ENCODE measurements around the gene PANK1. TPM values are rescaled to one million over a fixed set of nuclear protein-coding genes. Genes with fewer than 3 reads are reported as not detected.

The PANK1 gene
- total RNA-seq, 1 donor from 2014 or later, result 4.7 TPM

GRCh38 chr10:89591111-89591795 is 53.8 kb downstream of the PANK1 start:
- no peaks in the 10 kb centered on the region for H3K36me3 ChIP-seq (ENCODE audit: control insufficient read depth, insufficient read depth, low read length)
- no peak for TF ChIP-seq CTCF (IDR thresholded peaks at IDR 0.05; ENCODE audit: insufficient read depth, low read length, poor library complexity, severe bottlenecking)
- H3K4me3 ChIP-seq (ENCODE audit: low read depth, low read length), result no peak overlapping the region
- no peaks in the 10 kb centered on the region for H3K27me3 ChIP-seq (ENCODE audit: control insufficient read depth, insufficient read depth, low read length)
- DNase-seq (ENCODE audit: low read depth), result no peak

GRCh38 chr10:89590326-89590725 is 54.7 kb downstream of the PANK1 start:
- H3K27me3 ChIP-seq (ENCODE audit: control insufficient read depth, insufficient read depth, low read length), result no peaks in the 10 kb centered on the region
- no peak overlapping the region for H3K4me3 ChIP-seq (ENCODE audit: low read depth, low read length)
- no peak for DNase-seq (ENCODE audit: low read depth)
- no peak for TF ChIP-seq CTCF (IDR thresholded peaks at IDR 0.05; ENCODE audit: insufficient read depth, low read length, poor library complexity, severe bottlenecking)
- H3K36me3 ChIP-seq (ENCODE audit: control insufficient read depth, insufficient read depth, low read length), result no peaks in the 10 kb centered on the region

GRCh38 chr10:89589101-89589720 is 55.8 kb downstream of the PANK1 start:
- DNase-seq (ENCODE audit: low read depth), result no peak
- Histone ChIP-seq H3K36me3 (ENCODE audit: control insufficient read depth, insufficient read depth, low read length) (no peaks in the 10 kb centered on the region), H3K27me3 (ENCODE audit: control insufficient read depth, insufficient read depth, low read length) (no peaks in the 10 kb centered on the region), H3K4me3 (ENCODE audit: low read depth, low read length) (no peak overlapping the region)
- no peak for TF ChIP-seq CTCF (IDR thresholded peaks at IDR 0.05; ENCODE audit: insufficient read depth, low read length, poor library complexity, severe bottlenecking)

- no peak for DNase-seq (ENCODE audit: low read depth)
- H3K4me3 ChIP-seq (ENCODE audit: low read depth, low read length), result no peak overlapping the region
- H3K36me3 ChIP-seq (ENCODE audit: control insufficient read depth, insufficient read depth, low read length), result no peaks in the 10 kb centered on the region
- no peak for TF ChIP-seq CTCF (IDR thresholded peaks at IDR 0.05; ENCODE audit: insufficient read depth, low read length, poor library complexity, severe bottlenecking)
- H3K27me3 ChIP-seq (ENCODE audit: control insufficient read depth, insufficient read depth, low read length), result no peaks in the 10 kb centered on the region
Observed at GRCh38 chr10:89588671-89589070, 56.4 kb downstream of the PANK1 start.

GRCh38 chr10:89582022-89582421 is 63.0 kb downstream of the PANK1 start:
- no peaks in the 10 kb centered on the region for H3K36me3 ChIP-seq (ENCODE audit: control insufficient read depth, insufficient read depth, low read length)
- no peaks in the 10 kb centered on the region for H3K27me3 ChIP-seq (ENCODE audit: control insufficient read depth, insufficient read depth, low read length)
- H3K4me3 ChIP-seq (ENCODE audit: low read depth, low read length), result no peak overlapping the region
- DNase-seq (ENCODE audit: low read depth), result no peak
- TF ChIP-seq CTCF (IDR thresholded peaks at IDR 0.05; ENCODE audit: insufficient read depth, low read length, poor library complexity, severe bottlenecking), result no peak

- DNase-seq (ENCODE audit: low read depth), result no peak
- Histone ChIP-seq H3K36me3 (ENCODE audit: control insufficient read depth, insufficient read depth, low read length) (no peaks in the 10 kb centered on the region), H3K27me3 (ENCODE audit: control insufficient read depth, insufficient read depth, low read length) (no peaks in the 10 kb centered on the region), H3K4me3 (ENCODE audit: low read depth, low read length) (no peak overlapping the region)
- TF ChIP-seq CTCF (IDR thresholded peaks at IDR 0.05; ENCODE audit: insufficient read depth, low read length, poor library complexity, severe bottlenecking), result no peak
Observed at GRCh38 chr10:89580243-89580642, 64.8 kb downstream of the PANK1 start.

All from kidney epithelial cell (primary cell).